Tongue (tissue), 2 donors: ENCODE results near the gene CNR1. TPM values are rescaled to one million over a fixed set of nuclear protein-coding genes. Genes with fewer than 3 reads are reported as not detected.
"Not testable (repeated sequence)": the region's sequence is repeated elsewhere in the genome, so short reads cannot be mapped to it uniquely, and the experiment has no call there.

ENCODE experiments used
- DNase-seq: peaks from one replicate; pipeline ENCODE4 v3.0.0-alpha.2; 2015
- total RNA-seq: library from RNA; depleted of rRNA; stranded (reverse); fragments of >200 nt; gene quantifications from one replicate; pipeline ENCODE4 v1.2.3, GENCODE V29; 2014

The CNR1 gene
- 0.51 TPM for total RNA-seq

DNA sequence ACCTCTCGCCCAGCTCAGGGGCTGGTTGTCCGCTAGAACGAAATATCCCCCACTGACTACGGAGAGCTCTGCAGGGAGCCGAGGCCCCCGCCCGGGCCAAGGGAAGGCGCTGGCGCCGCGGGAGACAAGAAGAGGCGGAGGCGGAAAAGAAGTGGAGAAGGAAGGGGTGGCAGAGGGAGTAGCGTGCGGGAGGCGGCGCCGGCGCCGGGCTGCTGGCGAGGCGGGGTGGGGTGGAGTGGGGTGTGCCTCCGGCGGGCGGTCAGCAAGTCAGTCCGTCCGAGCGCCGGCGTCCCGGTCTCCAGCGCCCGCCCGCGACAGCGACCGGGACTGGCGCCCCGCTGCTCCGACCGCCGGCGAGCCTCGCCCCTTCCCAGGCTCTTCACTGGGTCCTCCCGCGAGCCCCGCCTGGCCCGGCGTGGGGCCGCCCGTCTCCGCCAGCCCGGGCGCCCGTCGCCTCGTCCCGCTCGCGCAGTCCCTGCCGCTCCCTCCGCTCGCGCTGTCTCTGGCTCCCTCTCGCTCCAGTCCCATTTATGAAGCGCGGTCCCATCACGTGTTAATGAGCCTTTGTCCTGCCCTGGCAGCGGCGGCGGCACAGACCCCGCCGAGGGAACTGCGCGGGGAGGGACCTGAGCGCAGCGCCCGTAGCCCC lies at the start of gene CNR1:
Gene CNR1 (minus strand): TSS at position 504 of the 649 bp plus-strand sequence. CDS start 21,073 bp downstream, outside the sequence.
- peak; percentile 61 for DNase-seq

DNA sequence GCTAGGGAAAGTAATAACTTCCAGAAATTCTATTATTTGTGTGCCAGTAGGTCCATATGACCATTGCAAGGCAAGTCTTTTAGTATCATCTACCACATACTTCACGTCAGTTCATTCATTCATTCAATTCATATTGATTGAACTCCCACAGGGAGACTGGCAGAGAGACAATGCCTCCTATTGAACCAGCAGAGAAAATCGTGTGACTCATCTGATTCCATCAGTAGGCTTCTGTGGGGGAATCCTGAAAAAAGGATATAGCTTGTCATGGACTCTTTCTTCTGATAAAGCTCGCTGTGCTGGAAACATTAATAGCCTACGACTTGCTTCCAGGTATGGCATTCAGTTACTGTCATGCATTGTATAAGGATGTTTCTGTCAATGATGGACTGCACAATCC lies 45.3 kb upstream of the CNR1 start:
- no peak for DNase-seq

DNA sequence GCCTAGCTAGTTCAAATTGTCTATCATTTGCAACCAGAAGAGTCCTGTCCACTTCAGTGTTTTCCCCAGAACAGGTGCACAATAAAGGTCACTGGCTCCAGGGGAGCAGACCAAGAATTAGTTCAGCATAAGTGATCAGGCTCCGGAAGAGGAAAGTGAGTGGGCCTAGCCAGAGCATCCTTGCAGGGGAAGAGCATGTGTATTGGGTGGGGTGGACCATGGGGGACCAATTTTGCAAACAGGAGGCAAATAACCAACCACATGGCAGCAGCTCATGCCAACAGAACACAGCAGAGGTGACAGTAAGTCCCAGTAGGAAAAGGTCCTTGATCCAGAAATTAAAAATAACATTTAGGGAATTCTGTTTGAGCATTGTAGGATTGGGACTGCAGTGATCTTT lies 43.2 kb upstream of the CNR1 start:
- DNase-seq, result no peak

GRCh38 chr6:88208726-88209125 lies 42.6 kb upstream of the CNR1 start:
- DNase-seq, result peak; percentile 1

DNA sequence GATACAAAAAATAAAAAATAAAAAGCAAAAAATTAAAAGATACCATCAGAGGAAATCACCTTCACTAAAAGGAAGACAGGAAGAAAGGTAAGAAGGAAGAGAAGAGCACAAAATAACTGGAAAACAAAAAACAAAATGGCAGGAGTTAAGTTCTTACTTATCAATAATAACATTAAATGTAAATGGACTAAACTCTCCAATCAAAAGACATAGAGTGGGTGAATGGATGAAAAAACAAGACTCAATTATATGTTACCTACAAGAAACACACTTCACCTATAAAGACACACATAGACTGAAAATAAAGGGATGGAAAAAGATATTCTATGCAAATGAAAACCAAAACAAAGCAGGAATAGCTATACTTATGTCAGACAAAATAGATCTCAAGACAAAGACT lies 35.6 kb upstream of the CNR1 start:
- not testable (repeated sequence) for DNase-seq

DNA sequence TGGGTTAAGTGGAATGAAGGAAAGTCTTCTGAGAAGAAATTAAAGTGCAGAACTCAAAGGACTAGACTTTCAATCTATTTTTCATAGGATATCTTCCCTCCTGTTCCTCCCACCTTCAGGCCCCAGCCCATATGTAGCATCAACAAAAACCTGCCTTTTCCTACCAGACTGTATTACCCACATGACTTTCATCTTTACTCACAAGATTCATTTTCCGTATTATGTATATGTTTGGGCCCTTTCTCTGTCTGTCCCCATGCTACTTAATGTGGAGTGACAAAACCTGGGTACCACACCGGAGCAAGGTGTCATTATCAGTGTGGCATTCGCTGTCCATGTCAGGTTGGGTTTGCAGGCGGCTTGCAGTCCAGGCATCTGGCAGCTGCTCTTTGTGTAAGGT lies 18.8 kb upstream of the CNR1 start:
- no peak for DNase-seq

GRCh38 chr6:88183471-88183870 lies 17.3 kb upstream of the CNR1 start:
- no peak for DNase-seq

DNA sequence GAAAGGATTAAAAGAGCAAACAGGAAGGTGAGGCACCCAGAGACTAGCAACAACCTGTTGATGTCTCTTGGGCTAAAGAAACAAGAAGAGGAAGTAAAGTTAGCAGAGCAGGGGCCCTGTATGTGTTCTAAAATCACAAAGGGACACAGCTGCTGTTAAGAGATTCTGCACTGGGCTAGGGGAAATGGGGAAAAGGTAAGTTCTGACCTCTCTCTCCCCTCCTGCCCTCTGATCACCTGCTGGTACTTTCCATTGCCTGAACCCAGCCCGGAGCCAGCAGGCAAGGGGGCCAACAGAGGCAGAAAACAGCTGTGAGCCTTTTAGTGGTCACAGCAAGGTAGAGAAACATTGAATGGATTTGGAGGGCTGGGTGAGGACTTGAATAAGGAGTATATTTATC lies 13.5 kb upstream of the CNR1 start:
- no peak for DNase-seq

GRCh38 chr6:88177961-88178464 lies 11.9 kb upstream of the CNR1 start:
- no peak for DNase-seq

DNA sequence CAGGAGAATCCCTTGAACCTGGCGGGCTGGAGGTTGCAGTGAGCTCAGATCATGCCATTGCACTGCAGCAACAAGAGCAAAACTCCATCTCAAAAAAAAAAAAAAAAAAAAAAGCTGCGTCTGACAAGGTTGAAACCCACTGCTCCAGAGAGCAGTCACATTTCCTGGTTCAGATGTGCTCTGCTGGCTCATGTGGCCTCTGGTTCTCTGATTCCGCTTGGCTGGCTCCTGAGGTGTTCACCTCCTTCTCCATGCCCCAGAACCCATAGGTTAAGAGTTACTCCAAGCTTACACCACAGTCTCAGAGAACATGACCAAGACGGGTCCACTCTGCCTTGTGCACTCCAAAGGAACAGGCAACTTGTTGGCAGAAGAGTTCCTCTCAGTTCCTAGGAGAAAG lies 8.8 kb upstream of the CNR1 start:
- DNase-seq, result no peak

DNA sequence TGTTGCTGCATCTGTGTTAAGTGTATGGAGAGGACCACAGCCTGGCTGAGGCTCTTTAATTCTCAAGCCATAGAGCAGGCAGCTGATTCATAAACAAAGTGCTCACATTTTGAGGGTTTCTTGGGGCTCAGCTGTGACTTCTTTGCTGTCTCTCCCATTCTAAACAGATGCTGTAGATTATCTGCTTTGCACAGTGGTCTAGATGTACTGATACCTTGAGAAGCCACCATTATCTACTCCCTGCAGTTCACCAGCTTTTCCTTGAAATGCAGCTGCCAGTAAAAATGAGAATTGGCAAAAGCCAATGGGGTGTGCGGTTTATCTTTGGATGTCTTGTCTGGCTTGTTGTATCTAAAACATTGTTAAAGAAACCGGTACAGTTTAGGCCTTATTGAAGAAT lies 5.2 kb upstream of the CNR1 start:
- DNase-seq, result no peak

DNA sequence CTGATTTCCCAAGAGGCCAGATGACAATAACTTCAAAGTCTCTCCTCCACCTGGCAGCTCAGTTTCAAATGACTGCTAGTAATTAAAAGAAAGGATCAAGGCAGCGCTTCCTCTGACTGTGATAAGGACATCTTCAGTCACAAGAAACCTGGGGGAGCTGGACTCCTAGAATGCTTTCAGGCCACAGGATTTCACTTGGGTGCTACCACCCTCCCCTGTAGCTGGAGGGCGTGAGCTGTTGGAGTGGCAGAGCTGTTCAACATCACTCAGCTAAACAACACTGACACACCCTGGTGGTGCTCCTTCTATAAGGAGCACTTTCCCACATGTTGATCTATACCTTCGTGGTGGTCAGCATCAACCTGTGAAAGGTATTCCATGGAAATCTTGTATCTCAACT lies 2.2 kb upstream of the CNR1 start:
- no peak for DNase-seq

DNA sequence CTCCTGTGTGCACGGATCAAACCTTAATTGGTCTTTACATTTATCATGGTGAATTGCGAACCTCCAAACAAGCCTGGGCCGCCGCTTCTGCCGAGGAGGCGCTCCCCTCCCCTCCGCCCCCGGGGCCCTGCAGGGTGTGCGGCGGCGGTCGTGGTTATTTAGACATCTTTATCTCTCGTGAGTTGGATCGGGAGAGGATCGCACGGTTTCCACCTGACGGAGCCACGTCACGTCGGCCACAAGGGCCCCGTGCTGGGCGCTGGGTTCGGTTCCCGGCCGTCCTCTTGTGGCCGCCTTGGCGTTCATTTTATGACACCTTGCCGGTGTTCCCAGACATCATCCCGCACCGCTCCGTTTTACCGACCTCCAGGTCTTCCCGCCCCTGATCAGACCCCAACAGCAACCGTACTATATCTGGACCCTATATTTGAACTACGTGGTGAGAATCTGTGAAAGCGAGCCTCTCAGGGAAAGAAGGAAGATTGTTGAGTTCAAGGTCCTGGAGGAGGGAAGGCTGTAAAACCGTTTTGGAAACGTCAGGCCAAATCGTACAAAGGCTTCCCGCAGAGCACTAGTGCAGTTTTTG lies 1.3 kb upstream of the CNR1 start:
- peak; percentile 11 for DNase-seq

GRCh38 chr6:88166493-88167351 lies 575 bp upstream of the CNR1 start:
- peak; percentile 14 for DNase-seq

DNA sequence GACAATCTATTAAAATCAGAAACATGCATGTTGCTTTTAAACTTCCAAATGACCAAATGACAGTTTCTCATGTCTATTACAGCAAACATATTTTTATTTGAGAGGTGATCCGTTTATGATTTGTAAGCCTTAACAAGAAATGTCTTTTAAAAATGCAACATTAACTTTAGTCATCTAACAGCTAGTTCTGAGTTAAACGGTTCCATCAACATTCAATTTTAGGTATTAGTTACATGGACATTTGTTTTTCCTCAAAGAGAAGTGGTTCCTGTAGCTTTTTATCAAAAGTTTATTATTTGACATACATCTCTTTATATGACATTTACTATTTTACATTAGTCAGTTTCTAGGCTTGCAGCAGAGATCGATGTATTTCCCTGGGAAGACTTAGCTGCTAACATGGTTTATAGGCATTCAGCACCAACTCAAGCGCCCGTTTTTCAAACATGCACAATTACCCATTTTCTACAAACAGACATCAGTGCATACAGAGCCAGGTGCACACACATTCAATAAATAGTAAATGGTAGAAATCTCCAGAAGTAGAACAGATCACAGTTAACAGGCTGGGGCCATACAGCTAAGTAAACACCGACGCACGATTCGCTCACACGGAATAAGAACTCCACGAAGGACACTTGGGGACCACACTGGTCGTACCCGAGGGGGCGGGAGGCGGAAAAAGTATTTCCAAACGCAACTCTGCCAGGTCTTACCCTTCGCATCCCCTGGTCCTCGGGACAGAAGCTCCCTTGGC lies 882 bp downstream of the CNR1 start:
- DNase-seq, result no peak

GRCh38 chr6:88164061-88164460 lies 2.1 kb downstream of the CNR1 start:
- DNase-seq, result no peak

DNA sequence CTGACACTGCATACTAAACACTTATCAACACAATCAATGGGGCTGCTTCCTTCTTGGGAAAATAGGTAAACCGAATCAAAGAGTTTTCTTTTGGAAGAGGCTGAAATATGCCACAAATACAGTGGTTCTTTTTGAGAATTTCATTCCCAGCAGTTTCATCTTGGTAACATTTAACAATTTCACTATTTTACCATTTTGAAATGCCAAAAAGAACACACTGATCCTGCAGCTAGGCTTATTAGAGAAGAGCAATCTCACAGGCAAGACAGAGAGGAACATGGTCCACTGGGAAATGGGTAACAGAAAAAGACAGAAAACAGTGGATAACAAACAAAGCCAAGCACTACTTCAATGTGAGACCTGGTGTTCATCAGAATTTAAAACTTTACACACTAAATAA lies 2.5 kb downstream of the CNR1 start:
- no peak for DNase-seq

DNA sequence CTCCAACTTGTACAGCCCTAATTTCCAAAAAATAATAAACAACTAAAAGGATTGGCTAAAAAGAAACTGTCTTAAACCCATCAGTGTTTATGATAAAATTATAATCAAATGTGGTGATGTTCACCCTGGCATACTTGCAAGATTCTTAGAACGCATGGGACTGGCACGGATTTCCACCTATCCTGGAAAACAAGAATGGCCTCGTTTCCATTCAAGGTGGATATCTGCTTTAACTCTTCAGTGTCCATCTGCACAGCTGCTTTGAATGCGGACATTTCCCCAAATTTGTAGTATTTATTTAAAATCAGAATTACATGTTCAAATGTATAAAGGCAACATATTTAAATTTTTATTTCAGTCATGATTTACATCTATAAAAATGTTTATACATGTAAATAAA lies 4.2 kb downstream of the CNR1 start:
- DNase-seq, result no peak

DNA sequence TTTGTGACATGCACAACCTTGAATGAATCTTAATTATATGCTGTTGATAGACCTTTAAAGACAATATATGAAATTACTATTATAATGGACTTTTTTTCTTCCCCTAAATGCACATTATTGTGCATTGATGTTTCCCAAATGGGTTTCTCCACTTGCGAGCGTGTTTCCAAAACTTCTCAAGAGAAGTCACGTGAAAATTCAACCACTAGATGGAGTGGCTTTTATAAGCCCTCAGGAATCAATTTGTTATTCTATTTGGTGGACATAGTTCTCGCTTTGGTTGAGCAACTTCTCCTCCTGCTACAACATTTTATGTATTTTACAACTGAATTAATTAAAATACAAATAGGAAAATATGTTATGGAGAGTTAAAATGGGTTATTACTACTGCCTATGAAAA lies 9.0 kb downstream of the CNR1 start:
- DNase-seq, result no peak

GRCh38 chr6:88145298-88145963 lies 20.7 kb downstream of the CNR1 start:
- no peak for DNase-seq

- DNase-seq, result no peak
Measured at GRCh38 chr6:88144637-88145297, 21.4 kb downstream of the CNR1 start.
